Right lobe of liver (tissue), 6 donors: ENCODE results near the gene GNAT3. TPM values are rescaled to one million over a fixed set of nuclear protein-coding genes. Genes with fewer than 3 reads are reported as not detected.

Source experiments
- ATAC-seq, 4 donors: fragments of 200-7000 bp; cut with Tn5 transposase; one replicate each; pipeline ENCODE4 v1.9.1; 2020; ENCODE audit warnings: mild to moderate bottlenecking in 4 of 4, moderate library complexity in 4 of 4
- DNase-seq, 3 donors: peaks; one replicate each; pipeline ENCODE4 v3.0.0-alpha.2; 2020
- H3K27ac ChIP-seq, 3 donors: fragments of 200-600 bp; one replicate each; pipeline ENCODE4 v1.8.0; 2022
- H3K27me3 ChIP-seq, 2 donors: fragments of 200-600 bp; one replicate each; pipeline ENCODE4 v1.8.0; 2022
- H3K36me3 ChIP-seq, 4 donors: fragments of 200-600 bp; sonication (generic) in 1 of 4; one replicate each; pipeline versions ENCODE4 v1.5.1 to v1.8.0; 2017 to 2022; ENCODE audit warnings: control low read depth in 1 of 4
- H3K4me1 ChIP-seq, 4 donors: fragments of 200-600 bp; sonication (generic) in 1 of 4; one replicate each; pipeline versions ENCODE4 v1.5.1 to v1.8.0; 2017 to 2022; ENCODE audit warnings: control low read depth in 1 of 4
- H3K4me3 ChIP-seq, 3 donors: fragments of 200-600 bp; one replicate each; pipeline ENCODE4 v1.8.0; 2022
- H3K9me3 ChIP-seq, 4 donors: fragments of 200-600 bp; sonication (generic) in 1 of 4; one replicate each; pipeline versions ENCODE4 v1.5.1 to v1.8.0; 2017 to 2022; ENCODE audit warnings: control low read depth in 1 of 4
- CTCF ChIP-seq, 4 donors: fragments of 200-600 bp in 3 of 4; fragments of 450-650 bp in 1 of 4; IDR thresholded peaks; one replicate each; pipeline versions ENCODE4 v1.5.1 to v1.8.0; 2016 to 2022; ENCODE audit warnings: antibody characterized with exemption in 4 of 4, mild to moderate bottlenecking in 2 of 4
- POLR2A ChIP-seq: fragments of 450-650 bp; IDR thresholded peaks from one replicate; pipeline ENCODE4 v1.6.1; 2017; ENCODE audit warnings: antibody characterized with exemption, mild to moderate bottlenecking
- WGBS: methylation state at CpG from one replicate; pipeline ENCODE4 v1.1.6; 2018; ENCODE audit warnings: low coverage, low lambda C conversion rate; ENCODE audit not compliant: insufficient coverage; ENCODE audit errors: missing lambda C conversion rate; 5-methylcytosine and 5-hydroxymethylcytosine counted together
- intact Hi-C, 2 donors: fragments of 100-400 bp; cut with DNase I; formaldehyde crosslinking; loops; one replicate each; pipeline versions ENCODE4 v1.11.2 to v1.14.1; 2022
- total RNA-seq, 6 experiments: library from RNA; depleted of rRNA in 2 of 6; stranded (reverse); fragments of >200 nt in 2 of 6; fragmentation: NEBNext Ultra II Directional in 3 of 6; extraction: Animal tissue kit (Norgen Biotek cat#: 25700) in 3 of 6; gene quantifications; one replicate each; pipeline versions ENCODE4 v1.1.0 to v1.2.4, GENCODE V29; 2016 to 2023
- donor health status: DM: no; HTN: yes; CAD: no.
- donor health status: DM: no; HTN: no; CAD: no.
- donor health status: DM: no; HTN: no; CAD: no.
- donor health status: DM: no; HTN: yes; CAD: no.
- donor health status: DM: no; HTN: yes; CAD: no.

The GNAT3 gene
- total RNA-seq, 6 experiments from 2014 or later: not detected

GRCh38 chr7:80420876-80421275 is 91.0 kb downstream of the GNAT3 start:
- H3K27me3 ChIP-seq: no peaks in the 10 kb centered on the region
- H3K9me3 ChIP-seq: no peaks in the 10 kb centered on the region
- no peaks in the 10 kb centered on the region for H3K36me3 ChIP-seq
- TF ChIP-seq POLR2A (no peak), CTCF (IDR thresholded peaks at IDR 0.05) (no peak)
- no peak overlapping the region for H3K27ac ChIP-seq
- intact Hi-C loops: no loop called here
- H3K4me1 ChIP-seq: no peaks in the 10 kb centered on the region
- WGBS: 59% methylated on average over 2 of the region's 2 CpGs
- DNase-seq: no peak
- no peak overlapping the region for H3K4me3 ChIP-seq
- ATAC-seq: no peak

- intact Hi-C loops: no loop called here
- DNase-seq: no peak
- 89% methylated on average over 5 of the region's 6 CpGs for WGBS
These were observed 94.6 kb downstream of the GNAT3 start for GRCh38 chr7:80417211-80417793.

GRCh38 chr7:80415522-80415921 is 96.3 kb downstream of the GNAT3 start:
- Histone ChIP-seq H3K27ac (no peak overlapping the region), H3K4me1 (no peaks in the 10 kb centered on the region), H3K4me3 (no peak overlapping the region), H3K36me3 (no peaks in the 10 kb centered on the region), H3K27me3 (no peaks in the 10 kb centered on the region), H3K9me3 (no peaks in the 10 kb centered on the region)
- intact Hi-C loops: no loop called here
- TF ChIP-seq POLR2A (no peak), CTCF (IDR thresholded peaks at IDR 0.05) (no peak)
- no peak for ATAC-seq
- no peak for DNase-seq
- WGBS: 88% methylated on average over 1 of the region's 1 CpG

More at GRCh38 chr7:80417211-80417793, 94.6 kb downstream of the GNAT3 start:
- ATAC-seq: no peak
- Histone ChIP-seq H3K27ac (no peak overlapping the region), H3K9me3 (no peaks in the 10 kb centered on the region), H3K4me3 (no peak overlapping the region), H3K27me3 (no peaks in the 10 kb centered on the region), H3K36me3 (no peaks in the 10 kb centered on the region), H3K4me1 (no peaks in the 10 kb centered on the region)
- TF ChIP-seq POLR2A (no peak), CTCF (IDR thresholded peaks at IDR 0.05) (no peak)

GRCh38 chr7:80415114-80415513 is 96.8 kb downstream of the GNAT3 start:
- Histone ChIP-seq H3K4me3 (no peak overlapping the region), H3K9me3 (no peaks in the 10 kb centered on the region), H3K4me1 (no peaks in the 10 kb centered on the region), H3K27ac (no peak overlapping the region), H3K27me3 (no peaks in the 10 kb centered on the region), H3K36me3 (no peaks in the 10 kb centered on the region)
- intact Hi-C loops: no loop called here
- TF ChIP-seq POLR2A: no peak
- no peak for TF ChIP-seq CTCF (IDR thresholded peaks at IDR 0.05)
- DNase-seq: no peak
- no peak for ATAC-seq
- WGBS: 93% methylated on average over 3 of the region's 3 CpGs

- Histone ChIP-seq H3K9me3 (no peaks in the 10 kb centered on the region), H3K27me3 (no peaks in the 10 kb centered on the region), H3K4me3 (no peak overlapping the region), H3K36me3 (no peaks in the 10 kb centered on the region), H3K4me1 (no peaks in the 10 kb centered on the region), H3K27ac (no peak overlapping the region)
- ATAC-seq: no peak
- intact Hi-C loops: no loop called here
- 80% methylated on average over 1 of the region's 2 CpGs for WGBS
- DNase-seq: no peak
- no peak for TF ChIP-seq CTCF (IDR thresholded peaks at IDR 0.05)
- no peak for TF ChIP-seq POLR2A
These were observed 97.5 kb downstream of the GNAT3 start for GRCh38 chr7:80414331-80414730.
